Measurements from ENCODE around the gene ZMIZ1.

ZMIZ1 gene

DNA sequence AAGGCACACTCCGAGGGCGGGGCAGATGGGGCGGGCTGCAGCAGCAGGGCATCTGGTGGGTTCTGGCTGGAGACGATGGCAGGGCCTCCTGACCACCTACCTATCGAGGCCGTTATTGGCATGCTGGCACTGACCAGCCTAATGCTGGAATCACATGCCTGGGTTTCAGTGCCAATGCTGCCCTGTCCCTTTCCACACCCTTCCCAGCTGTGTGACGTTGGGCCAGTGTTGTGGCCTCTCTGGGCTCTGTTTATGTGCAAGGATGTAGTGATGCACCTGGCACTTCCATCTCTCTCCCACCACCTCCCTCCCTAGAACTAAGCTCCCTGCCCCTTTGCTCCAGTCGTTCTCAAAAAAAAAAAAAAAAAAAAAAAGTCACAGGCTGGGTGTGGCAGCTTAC is 132.9 kb downstream of the ZMIZ1 start:
- no peaks in the 10 kb centered on the region for H3K79me2 ChIP-seq (ENCODE audit: insufficient read depth, low read depth)
- no peak overlapping the region for H2AFZ ChIP-seq (ENCODE audit: low read depth)
- no peak overlapping the region for H3K4me2 ChIP-seq
- no peak overlapping the region for H3K27ac ChIP-seq
- H4K20me1 ChIP-seq (ENCODE audit: insufficient read depth), result no peaks in the 10 kb centered on the region
- H3K4me3 ChIP-seq (IDR thresholded peaks at IDR 0.05; ENCODE audit: insufficient read depth, low read depth, low read length), result no peak overlapping the region
- no peaks in the 10 kb centered on the region for H3K36me3 ChIP-seq (ENCODE audit: insufficient read depth)
- TF ChIP-seq, protein P1, sequence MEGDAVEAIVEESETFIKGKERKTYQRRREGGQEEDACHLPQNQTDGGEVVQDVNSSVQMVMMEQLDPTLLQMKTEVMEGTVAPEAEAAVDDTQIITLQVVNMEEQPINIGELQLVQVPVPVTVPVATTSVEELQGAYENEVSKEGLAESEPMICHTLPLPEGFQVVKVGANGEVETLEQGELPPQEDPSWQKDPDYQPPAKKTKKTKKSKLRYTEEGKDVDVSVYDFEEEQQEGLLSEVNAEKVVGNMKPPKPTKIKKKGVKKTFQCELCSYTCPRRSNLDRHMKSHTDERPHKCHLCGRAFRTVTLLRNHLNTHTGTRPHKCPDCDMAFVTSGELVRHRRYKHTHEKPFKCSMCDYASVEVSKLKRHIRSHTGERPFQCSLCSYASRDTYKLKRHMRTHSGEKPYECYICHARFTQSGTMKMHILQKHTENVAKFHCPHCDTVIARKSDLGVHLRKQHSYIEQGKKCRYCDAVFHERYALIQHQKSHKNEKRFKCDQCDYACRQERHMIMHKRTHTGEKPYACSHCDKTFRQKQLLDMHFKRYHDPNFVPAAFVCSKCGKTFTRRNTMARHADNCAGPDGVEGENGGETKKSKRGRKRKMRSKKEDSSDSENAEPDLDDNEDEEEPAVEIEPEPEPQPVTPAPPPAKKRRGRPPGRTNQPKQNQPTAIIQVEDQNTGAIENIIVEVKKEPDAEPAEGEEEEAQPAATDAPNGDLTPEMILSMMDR (conservative IDR thresholded peaks at IDR 0.05; ENCODE audit: low read depth, low read length), result no peak
- no peak overlapping the region for H3K9ac ChIP-seq
- no peaks in the 10 kb centered on the region for H3K27me3 ChIP-seq (ENCODE audit: insufficient read depth, low read depth)
- peaks cover 3% of the 10 kb centered on the region for H3K4me1 ChIP-seq (ENCODE audit: low read depth, poor library complexity, severe bottlenecking)

DNA sequence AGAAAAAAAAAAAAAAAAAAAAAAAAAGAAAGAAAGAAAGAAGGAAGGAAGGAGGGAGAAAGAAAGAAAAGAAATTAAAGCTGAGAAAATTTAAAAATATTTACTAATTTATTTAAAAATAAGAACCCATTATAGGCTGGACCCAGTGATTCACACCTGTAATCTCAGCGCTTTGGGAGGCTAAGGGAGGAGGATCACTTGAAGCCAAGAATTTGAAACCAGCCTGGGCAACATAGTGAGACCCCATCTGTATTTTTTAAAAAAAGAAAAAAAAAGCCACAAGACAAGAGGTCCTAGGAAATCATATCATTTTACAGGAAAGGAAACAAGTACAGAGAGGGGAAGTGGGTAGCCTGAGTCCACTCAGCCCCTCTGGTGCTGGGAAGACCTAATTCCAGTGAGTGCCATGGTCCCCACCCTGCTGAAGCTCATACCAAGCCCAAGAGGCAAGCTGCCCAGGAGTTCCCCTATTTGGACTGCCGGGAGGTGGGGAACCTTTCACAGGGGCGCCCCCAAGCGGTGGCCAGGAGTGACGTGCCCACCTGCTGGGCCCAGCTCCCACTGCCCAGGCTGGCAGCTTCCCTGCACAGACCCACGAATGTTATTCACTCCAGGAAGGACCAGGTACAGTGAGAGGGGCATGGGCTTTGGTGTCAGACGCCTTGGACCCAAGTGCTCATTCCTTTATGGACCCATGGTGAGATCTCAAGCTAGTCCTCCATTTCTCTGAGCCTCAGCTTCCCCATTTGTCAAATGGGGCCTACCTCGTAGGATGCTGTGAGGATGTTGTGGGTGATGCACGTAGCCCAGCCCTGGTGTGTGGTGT is 133.6 kb downstream of the ZMIZ1 start:
- no peaks in the 10 kb centered on the region for H3K27me3 ChIP-seq (ENCODE audit: insufficient read depth, low read depth)
- H3K27ac ChIP-seq, result no peak overlapping the region
- no peak overlapping the region for H3K9ac ChIP-seq
- no peak overlapping the region for H3K4me3 ChIP-seq (IDR thresholded peaks at IDR 0.05; ENCODE audit: insufficient read depth, low read depth, low read length)
- no peak overlapping the region for H3K4me2 ChIP-seq
- no peak overlapping the region for H2AFZ ChIP-seq (ENCODE audit: low read depth)
- peaks cover 3% of the 10 kb centered on the region for H3K4me1 ChIP-seq (ENCODE audit: low read depth, poor library complexity, severe bottlenecking)
- H4K20me1 ChIP-seq (ENCODE audit: insufficient read depth), result no peaks in the 10 kb centered on the region
- H3K36me3 ChIP-seq (ENCODE audit: insufficient read depth), result no peaks in the 10 kb centered on the region
- no peaks in the 10 kb centered on the region for H3K79me2 ChIP-seq (ENCODE audit: insufficient read depth, low read depth)
- TF ChIP-seq, protein P1 (conservative IDR thresholded peaks at IDR 0.05; ENCODE audit: low read depth, low read length), result peak; percentile 75

DNA sequence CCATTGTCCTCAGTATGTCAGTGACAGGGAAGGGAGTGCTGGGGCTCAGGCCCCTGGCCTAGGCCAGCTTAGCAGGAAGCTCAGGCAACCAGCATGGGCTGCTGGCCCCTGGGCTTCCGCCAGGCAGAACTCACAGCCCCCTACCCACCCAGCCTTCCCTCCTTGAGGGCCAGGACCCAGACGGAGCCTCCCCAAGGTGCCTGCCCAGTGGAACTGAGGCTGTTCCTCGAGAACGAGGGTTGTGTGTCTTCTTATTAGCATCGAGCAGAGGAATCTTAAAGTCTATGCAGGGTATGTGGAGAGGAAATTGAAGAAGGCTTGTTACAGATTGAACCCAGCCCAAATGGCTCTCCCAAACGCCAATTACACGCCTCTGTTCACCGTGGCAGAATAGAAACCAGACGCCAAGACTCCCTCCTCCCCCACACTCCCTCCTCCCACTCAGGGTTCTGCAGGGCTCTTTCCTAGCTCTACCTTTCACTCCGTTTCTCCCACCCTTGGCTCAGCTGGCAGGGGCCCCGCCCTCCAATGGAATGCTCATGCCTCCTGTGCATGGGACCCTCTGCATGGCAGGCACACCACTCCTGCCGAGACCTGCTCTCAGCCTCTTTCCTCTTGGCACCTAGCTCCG is 134.4 kb downstream of the ZMIZ1 start:
- TF ChIP-seq, protein P1 (conservative IDR thresholded peaks at IDR 0.05; ENCODE audit: low read depth, low read length), result no peak
- Histone ChIP-seq H3K4me1 (ENCODE audit: low read depth, poor library complexity, severe bottlenecking) (peaks cover 3% of the 10 kb centered on the region), H4K20me1 (ENCODE audit: insufficient read depth) (no peaks in the 10 kb centered on the region), H3K36me3 (ENCODE audit: insufficient read depth) (no peaks in the 10 kb centered on the region), H2AFZ (ENCODE audit: low read depth) (no peak overlapping the region), H3K27me3 (ENCODE audit: insufficient read depth, low read depth) (no peaks in the 10 kb centered on the region), H3K4me2 (no peak overlapping the region), H3K79me2 (ENCODE audit: insufficient read depth, low read depth) (no peaks in the 10 kb centered on the region), H3K9ac (no peak overlapping the region), H3K4me3 (IDR thresholded peaks at IDR 0.05; ENCODE audit: insufficient read depth, low read depth, low read length) (no peak overlapping the region), H3K27ac (no peak overlapping the region)

DNA sequence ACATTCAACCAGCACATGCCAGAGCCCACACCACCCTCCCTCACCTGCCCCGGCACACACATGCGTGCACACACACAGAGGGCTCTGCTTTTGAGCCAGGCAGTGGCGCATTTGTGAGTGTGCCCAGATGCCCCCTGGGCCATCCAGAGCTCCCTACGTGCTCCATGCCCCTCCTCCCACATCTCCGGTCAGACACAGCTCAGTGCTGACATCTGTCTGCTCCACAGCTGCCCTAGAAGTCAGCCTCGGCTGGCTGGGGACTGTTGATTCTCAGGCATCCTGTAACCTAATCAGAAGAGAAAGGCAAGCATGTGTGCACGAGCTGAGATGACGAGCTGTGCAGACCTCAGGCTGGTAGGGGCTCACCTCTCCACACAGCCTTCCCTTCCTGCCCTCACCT is 135.1 kb downstream of the ZMIZ1 start:
- Histone ChIP-seq H3K9ac (no peak overlapping the region), H3K27ac (no peak overlapping the region), H3K79me2 (ENCODE audit: insufficient read depth, low read depth) (no peaks in the 10 kb centered on the region), H3K4me3 (IDR thresholded peaks at IDR 0.05; ENCODE audit: insufficient read depth, low read depth, low read length) (no peak overlapping the region), H2AFZ (ENCODE audit: low read depth) (no peak overlapping the region), H3K27me3 (ENCODE audit: insufficient read depth, low read depth) (no peaks in the 10 kb centered on the region), H3K36me3 (ENCODE audit: insufficient read depth) (no peaks in the 10 kb centered on the region), H3K4me2 (no peak overlapping the region), H3K4me1 (ENCODE audit: low read depth, poor library complexity, severe bottlenecking) (peaks cover 3% of the 10 kb centered on the region), H4K20me1 (ENCODE audit: insufficient read depth) (no peaks in the 10 kb centered on the region)
- TF ChIP-seq, protein P1 (conservative IDR thresholded peaks at IDR 0.05; ENCODE audit: low read depth, low read length), result no peak

All from KMS-11 (cell line).